ENCODE measurements around the gene SYT8. TPM values are rescaled to one million over a fixed set of nuclear protein-coding genes. Genes with fewer than 3 reads are reported as not detected.

The SYT8 gene
- total RNA-seq, 1 donor from 2014 or later = not detected

DNA sequence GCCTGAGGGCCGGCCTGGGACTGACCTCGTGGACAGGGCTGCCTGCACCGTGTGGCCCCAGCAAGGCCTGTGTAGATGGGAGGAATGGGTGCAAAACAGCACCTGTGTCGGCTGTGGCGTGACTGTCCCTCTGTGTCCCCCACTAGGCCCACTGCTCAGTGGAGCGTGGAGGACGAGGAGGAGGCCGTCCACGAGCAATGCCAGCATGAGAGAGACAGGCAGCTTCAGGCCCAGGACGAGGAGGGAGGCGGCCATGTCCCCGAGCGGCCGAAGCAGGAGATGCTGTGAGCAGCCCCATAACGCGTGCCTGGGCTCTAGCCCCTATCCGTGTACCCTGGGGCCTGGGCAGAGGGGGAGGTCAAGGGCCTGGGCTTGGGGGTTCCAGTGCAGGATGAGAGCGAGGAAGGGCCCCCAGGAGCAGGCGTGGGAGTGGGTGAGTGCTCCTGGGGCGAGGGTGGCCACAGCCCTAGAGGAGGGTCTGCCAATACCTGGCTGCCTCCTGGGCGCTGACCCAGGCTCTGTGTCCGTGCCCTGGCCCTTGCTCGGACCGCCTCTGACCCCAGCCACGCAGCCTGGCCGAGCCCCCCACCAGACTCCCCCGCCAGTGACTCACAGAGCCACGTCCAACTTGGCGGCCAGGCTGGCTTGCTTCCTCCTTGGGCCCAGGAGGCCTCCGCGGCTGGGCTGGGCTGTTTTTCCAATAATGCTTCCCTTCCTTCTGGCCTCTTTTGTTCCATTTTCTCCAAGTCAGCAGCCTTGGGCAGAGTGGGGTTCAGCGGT lies 45.3 kb downstream of the SYT8 start:
- peaks cover 6% of the 10 kb centered on the region for H3K4me1 ChIP-seq
- no peaks in the 10 kb centered on the region for H4K20me1 ChIP-seq (ENCODE audit: low read depth)
- H3K27ac Mint-ChIP-seq = peak overlapping the region; percentile 60
- no peak overlapping the region for H3K4me3 ChIP-seq
- no peaks in the 10 kb centered on the region for H3K79me2 ChIP-seq (ENCODE audit: low read depth)
- no peak overlapping the region for H3K27ac ChIP-seq
- H3K36me3 ChIP-seq = no peaks in the 10 kb centered on the region
- no peak overlapping the region for H3K4me3 Mint-ChIP-seq
- no peak for DNase-seq (ENCODE audit: low spot score)
- peaks cover 11% of the 10 kb centered on the region for H3K4me1 Mint-ChIP-seq
- H3K9me3 Mint-ChIP-seq = no peaks in the 10 kb centered on the region
- H3F3A ChIP-seq (ENCODE audit: low read depth) = no peaks in the 10 kb centered on the region
- H3K9ac ChIP-seq = no peak overlapping the region
- H2AFZ ChIP-seq (replicated peaks) = no peak overlapping the region
- peaks cover 4% of the 10 kb centered on the region for H3K27me3 Mint-ChIP-seq (ENCODE audit: insufficient read depth, low read depth)
- H3K4me2 ChIP-seq = no peak overlapping the region
- H3K9me3 ChIP-seq (ENCODE audit: low read depth) = no peaks in the 10 kb centered on the region
- no peaks in the 10 kb centered on the region for H3K36me3 Mint-ChIP-seq
- TF ChIP-seq EZH2 (IDR thresholded peaks at IDR 0.05) (no peak), EZH2phosphoT487 (IDR thresholded peaks at IDR 0.05) (no peak)
- TF ChIP-seq, protein P1, sequence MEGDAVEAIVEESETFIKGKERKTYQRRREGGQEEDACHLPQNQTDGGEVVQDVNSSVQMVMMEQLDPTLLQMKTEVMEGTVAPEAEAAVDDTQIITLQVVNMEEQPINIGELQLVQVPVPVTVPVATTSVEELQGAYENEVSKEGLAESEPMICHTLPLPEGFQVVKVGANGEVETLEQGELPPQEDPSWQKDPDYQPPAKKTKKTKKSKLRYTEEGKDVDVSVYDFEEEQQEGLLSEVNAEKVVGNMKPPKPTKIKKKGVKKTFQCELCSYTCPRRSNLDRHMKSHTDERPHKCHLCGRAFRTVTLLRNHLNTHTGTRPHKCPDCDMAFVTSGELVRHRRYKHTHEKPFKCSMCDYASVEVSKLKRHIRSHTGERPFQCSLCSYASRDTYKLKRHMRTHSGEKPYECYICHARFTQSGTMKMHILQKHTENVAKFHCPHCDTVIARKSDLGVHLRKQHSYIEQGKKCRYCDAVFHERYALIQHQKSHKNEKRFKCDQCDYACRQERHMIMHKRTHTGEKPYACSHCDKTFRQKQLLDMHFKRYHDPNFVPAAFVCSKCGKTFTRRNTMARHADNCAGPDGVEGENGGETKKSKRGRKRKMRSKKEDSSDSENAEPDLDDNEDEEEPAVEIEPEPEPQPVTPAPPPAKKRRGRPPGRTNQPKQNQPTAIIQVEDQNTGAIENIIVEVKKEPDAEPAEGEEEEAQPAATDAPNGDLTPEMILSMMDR (IDR thresholded peaks at IDR 0.05) = no peak
- no peaks in the 10 kb centered on the region for H3K27me3 ChIP-seq

GRCh38 chr11:1880746-1881441 lies 46.1 kb downstream of the SYT8 start:
- no peak overlapping the region for H2AFZ ChIP-seq (replicated peaks)

DNA sequence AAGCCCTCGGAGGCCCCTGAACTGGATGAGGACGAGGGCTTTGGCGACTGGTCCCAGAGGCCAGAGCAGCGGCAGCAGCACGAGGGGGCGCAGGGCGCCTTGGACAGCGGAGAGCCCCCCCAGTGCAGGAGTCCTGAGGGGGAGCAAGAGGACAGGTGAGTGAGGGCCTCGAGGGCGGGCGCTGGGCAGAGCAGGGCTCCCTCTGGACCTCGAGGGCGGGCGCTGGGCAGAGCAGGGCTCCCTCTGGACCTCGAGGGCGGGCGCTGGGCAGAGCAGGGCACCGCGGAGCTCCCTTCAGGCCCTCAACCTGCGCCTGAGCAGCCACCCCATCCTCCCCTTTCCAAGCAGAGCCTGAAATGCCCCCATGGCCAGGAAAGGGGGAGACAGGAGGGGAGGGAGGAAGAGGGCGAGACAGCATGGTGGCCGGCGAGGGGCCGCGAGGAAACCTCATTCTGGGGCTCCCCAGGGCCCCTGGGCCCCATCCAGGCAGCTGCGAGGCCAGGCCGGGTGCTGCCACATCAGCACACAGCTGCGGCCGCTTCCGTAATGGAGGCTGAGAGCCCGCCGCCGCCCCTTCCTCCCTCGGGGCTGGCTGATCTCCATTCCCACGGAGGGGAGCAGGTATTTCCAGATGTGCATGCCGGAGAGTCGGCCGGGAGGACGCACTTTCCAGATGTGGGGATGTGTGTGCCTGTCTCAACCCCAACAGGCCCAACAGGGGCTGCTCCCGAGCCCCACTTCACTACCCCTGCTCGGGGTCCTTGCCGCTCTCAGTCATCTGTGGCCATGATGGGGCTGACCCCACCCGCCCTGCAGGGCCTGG lies 46.9 kb downstream of the SYT8 start:
- no peak overlapping the region for H3K9ac ChIP-seq
- H3F3A ChIP-seq (ENCODE audit: low read depth) = no peaks in the 10 kb centered on the region
- H3K27ac ChIP-seq = no peak overlapping the region
- no peak overlapping the region for H3K27ac Mint-ChIP-seq
- TF ChIP-seq, protein P1 (IDR thresholded peaks at IDR 0.05) = no peak
- TF ChIP-seq EZH2 (IDR thresholded peaks at IDR 0.05) (no peak), EZH2phosphoT487 (IDR thresholded peaks at IDR 0.05) (no peak)
- H3K4me3 ChIP-seq = no peak overlapping the region
- H3K4me1 ChIP-seq = peaks cover 6% of the 10 kb centered on the region
- H3K4me2 ChIP-seq = no peak overlapping the region
- H3K27me3 Mint-ChIP-seq (ENCODE audit: insufficient read depth, low read depth) = peaks cover 2% of the 10 kb centered on the region
- no peaks in the 10 kb centered on the region for H3K79me2 ChIP-seq (ENCODE audit: low read depth)
- H3K27me3 ChIP-seq = peaks cover 7% of the 10 kb centered on the region
- H3K9me3 Mint-ChIP-seq = no peaks in the 10 kb centered on the region
- DNase-seq (ENCODE audit: low spot score) = no peak
- H3K36me3 Mint-ChIP-seq = no peaks in the 10 kb centered on the region
- H3K9me3 ChIP-seq (ENCODE audit: low read depth) = no peaks in the 10 kb centered on the region
- peak overlapping the region; percentile 43 for H2AFZ ChIP-seq (replicated peaks)
- no peaks in the 10 kb centered on the region for H3K36me3 ChIP-seq
- no peaks in the 10 kb centered on the region for H4K20me1 ChIP-seq (ENCODE audit: low read depth)
- H3K4me1 Mint-ChIP-seq = peaks cover 8% of the 10 kb centered on the region
- H3K4me3 Mint-ChIP-seq = no peak overlapping the region

More at GRCh38 chr11:1880746-1881441, 46.1 kb downstream of the SYT8 start:
- Mint-ChIP-seq H3K27ac (no peak overlapping the region), H3K4me3 (no peak overlapping the region), H3K27me3 (ENCODE audit: insufficient read depth, low read depth) (peaks cover 2% of the 10 kb centered on the region), H3K36me3 (no peaks in the 10 kb centered on the region), H3K9me3 (no peaks in the 10 kb centered on the region), H3K4me1 (peaks cover 8% of the 10 kb centered on the region)
- Histone ChIP-seq H3K27me3 (peaks cover 5% of the 10 kb centered on the region), H3K4me2 (no peak overlapping the region), H3K27ac (no peak overlapping the region), H3K4me1 (peaks cover 6% of the 10 kb centered on the region), H4K20me1 (ENCODE audit: low read depth) (no peaks in the 10 kb centered on the region), H3K36me3 (no peaks in the 10 kb centered on the region), H3K9me3 (ENCODE audit: low read depth) (no peaks in the 10 kb centered on the region), H3K79me2 (ENCODE audit: low read depth) (no peaks in the 10 kb centered on the region), H3F3A (ENCODE audit: low read depth) (no peaks in the 10 kb centered on the region), H3K4me3 (no peak overlapping the region), H3K9ac (no peak overlapping the region)
- TF ChIP-seq, protein P1 (IDR thresholded peaks at IDR 0.05) = no peak
- TF ChIP-seq EZH2 (IDR thresholded peaks at IDR 0.05) = no peak
- TF ChIP-seq EZH2phosphoT487 (IDR thresholded peaks at IDR 0.05) = no peak
- DNase-seq (ENCODE audit: low spot score) = no peak

Data from neural progenitor cell (in vitro differentiated cells).